Amniotic stem cell (primary cell): ENCODE results near the gene EYA2.
"Not testable (repeated sequence)": the region's sequence is repeated elsewhere in the genome, so short reads cannot be mapped to it uniquely, and the experiment has no call there.

ENCODE experiments used
- DNase-seq: peaks from one replicate; lab custom pipeline; 2025; lab: John Stamatoyannopoulos, UW

The EYA2 gene

GRCh38 chr20:47204850-47205122 is 310.1 kb downstream of the EYA2 start:
- DNase-seq, result not testable (repeated sequence)

GRCh38 chr20:47205577-47206123 is 311.0 kb downstream of the EYA2 start:
- peak; percentile 26 for DNase-seq

- not testable (repeated sequence) for DNase-seq
Observed at GRCh38 chr20:47206552-47206951, 311.9 kb downstream of the EYA2 start.

- DNase-seq, result no peak
Observed at GRCh38 chr20:47206962-47207641, 312.5 kb downstream of the EYA2 start.

GRCh38 chr20:47208534-47209174 is 314.0 kb downstream of the EYA2 start:
- DNase-seq, result no peak

GRCh38 chr20:47209982-47210381 is 315.3 kb downstream of the EYA2 start:
- no peak for DNase-seq

- no peak for DNase-seq
Observed at GRCh38 chr20:47210470-47210869, 315.8 kb downstream of the EYA2 start.

- no peak for DNase-seq
Observed at GRCh38 chr20:47211036-47211435, 316.4 kb downstream of the EYA2 start.

- no peak for DNase-seq
Observed at GRCh38 chr20:47212606-47213207, 318.1 kb downstream of the EYA2 start.

- no peak for DNase-seq
Observed at GRCh38 chr20:47213966-47214365, 319.3 kb downstream of the EYA2 start.

GRCh38 chr20:47215653-47216397 is 321.2 kb downstream of the EYA2 start:
- no peak for DNase-seq

- DNase-seq, result no peak
Observed at GRCh38 chr20:47216819-47217410, 322.3 kb downstream of the EYA2 start.

- DNase-seq, result no peak
Observed at GRCh38 chr20:47217482-47218446, 323.1 kb downstream of the EYA2 start.

- no peak for DNase-seq
Observed at GRCh38 chr20:47220161-47220582, 325.5 kb downstream of the EYA2 start.

- no peak for DNase-seq
Observed at GRCh38 chr20:47221036-47221625, 326.5 kb downstream of the EYA2 start.

GRCh38 chr20:47222468-47223119 is 328.0 kb downstream of the EYA2 start:
- no peak for DNase-seq

GRCh38 chr20:47223896-47224295 is 329.3 kb downstream of the EYA2 start:
- DNase-seq, result no peak

- DNase-seq, result no peak
Observed at GRCh38 chr20:47224300-47224791, 329.7 kb downstream of the EYA2 start.

GRCh38 chr20:47224857-47225256 is 330.2 kb downstream of the EYA2 start:
- DNase-seq, result no peak

GRCh38 chr20:47225458-47225857 is 330.8 kb downstream of the EYA2 start:
- no peak for DNase-seq
